Fibroblast of lung (primary cell): ENCODE data around the gene KIF5A.

Source experiments
- CTCF ChIP-seq, 2 donors: IDR thresholded peaks in 1 of 2; conservative IDR thresholded peaks in 1 of 2; 1 replicate in 1 of 2; 2 replicates in 1 of 2; pipeline ENCODE4 v1.5.1; 2011 to 2012; ENCODE audit warnings: low read length in 2 of 2, control low read depth in 1 of 2, inconsistent platforms in 1 of 2, low read depth in 1 of 2, mild to moderate bottlenecking in 1 of 2
- EZH2 ChIP-seq: IDR thresholded peaks from 2 replicates; pipeline ENCODE4 v1.5.1; 2012; ENCODE audit warnings: low read length, control low read depth, mild to moderate bottlenecking; ENCODE audit errors: missing control alignments

- no peak for TF ChIP-seq EZH2
- no peak for TF ChIP-seq CTCF (conservative IDR thresholded peaks at IDR 0.05 in 1 of 2, IDR thresholded peaks at IDR 0.05 in 1 of 2; ENCODE audit: low read depth in 1 of 2, low read length in 2 of 2)
Measured at GRCh38 chr12:57631566-57632072, 81.8 kb downstream of the KIF5A start.
